Head of caudate nucleus (tissue), 42 donors: ENCODE data around the gene DPF3.

Source experiments
- DNase-seq, 42 donors: peaks; one replicate each; pipeline versions ENCODE4 v3.0.0 to v3.0.0-alpha.2; 2020 to 2021; ENCODE audit warnings: mixed read lengths in 7 of 42
- intact Hi-C: fragments of 100-400 bp; cut with DNase I; formaldehyde crosslinking; loops from one replicate; pipeline ENCODE4 v1.15.0; 2022

DPF3 gene

DNA sequence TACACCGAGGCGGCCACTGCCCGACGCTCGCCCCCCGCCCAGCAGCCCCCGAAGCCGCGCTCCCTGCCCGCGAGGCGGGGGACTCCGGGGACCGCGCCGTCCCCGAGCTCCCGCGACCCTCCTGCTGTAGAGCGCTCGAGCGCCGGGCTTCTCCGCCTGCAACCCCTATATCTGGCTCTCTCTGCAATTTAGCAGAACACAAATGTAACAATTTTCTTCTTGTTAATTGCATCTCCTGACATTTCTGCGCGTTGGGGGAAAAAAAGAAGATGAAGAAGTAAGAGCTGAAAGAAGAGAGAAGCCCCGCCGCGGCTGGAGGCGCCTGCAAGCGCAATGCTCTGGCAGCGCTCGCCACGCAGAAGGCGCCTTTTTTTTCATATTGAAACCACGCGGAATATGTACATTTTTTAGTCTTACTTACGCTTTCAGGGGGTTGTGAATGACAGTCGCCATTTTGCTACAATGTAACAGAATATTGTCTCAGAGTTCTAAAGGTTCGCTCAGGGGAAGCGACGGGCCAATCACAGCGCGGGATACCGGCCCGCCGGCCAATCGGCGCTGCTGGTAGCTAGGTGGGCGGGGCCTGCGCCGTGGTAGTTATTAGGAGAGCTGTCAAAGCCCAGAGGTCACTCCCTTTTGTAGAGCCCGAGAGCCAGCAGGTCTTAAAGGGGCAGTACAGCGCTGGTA lies at the start of gene DPF3:
Gene DPF3 (minus strand): TSS at position 466 of the 687 bp plus-strand sequence. CDS start 13 bp downstream, at position 453.
- intact Hi-C loops, result loop anchor here (10.0 kb wide), 2 partner anchors 109 to 179 kb away; no protein-coding TSS in a partner anchor

DNA sequence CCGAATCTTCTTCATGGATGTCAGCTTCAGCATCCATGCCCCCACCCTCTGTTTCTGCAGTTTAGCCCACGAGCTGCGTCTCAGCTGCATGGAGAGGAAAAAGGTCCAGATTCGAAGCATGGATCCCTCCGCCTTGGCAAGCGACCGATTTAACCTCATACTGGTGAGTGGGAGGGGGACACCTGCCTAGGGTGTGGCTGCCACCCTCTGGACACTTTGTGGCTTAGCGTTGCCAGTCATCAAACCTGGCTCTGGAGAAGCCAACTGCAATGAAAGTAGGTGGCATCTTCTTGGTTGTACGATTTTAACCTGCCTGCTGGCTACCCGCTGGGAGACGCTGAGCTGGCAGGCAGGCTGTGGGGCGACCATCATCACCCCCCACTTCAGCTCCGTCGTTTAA lies 49.0 kb upstream of the DPF3 start:
- intact Hi-C loops, result no loop called here
- no peak for DNase-seq

More for the DNA sequence above, at the start of gene DPF3:
- DNase-seq, result peak; percentile 93 to 99 (median 97)

DNA sequence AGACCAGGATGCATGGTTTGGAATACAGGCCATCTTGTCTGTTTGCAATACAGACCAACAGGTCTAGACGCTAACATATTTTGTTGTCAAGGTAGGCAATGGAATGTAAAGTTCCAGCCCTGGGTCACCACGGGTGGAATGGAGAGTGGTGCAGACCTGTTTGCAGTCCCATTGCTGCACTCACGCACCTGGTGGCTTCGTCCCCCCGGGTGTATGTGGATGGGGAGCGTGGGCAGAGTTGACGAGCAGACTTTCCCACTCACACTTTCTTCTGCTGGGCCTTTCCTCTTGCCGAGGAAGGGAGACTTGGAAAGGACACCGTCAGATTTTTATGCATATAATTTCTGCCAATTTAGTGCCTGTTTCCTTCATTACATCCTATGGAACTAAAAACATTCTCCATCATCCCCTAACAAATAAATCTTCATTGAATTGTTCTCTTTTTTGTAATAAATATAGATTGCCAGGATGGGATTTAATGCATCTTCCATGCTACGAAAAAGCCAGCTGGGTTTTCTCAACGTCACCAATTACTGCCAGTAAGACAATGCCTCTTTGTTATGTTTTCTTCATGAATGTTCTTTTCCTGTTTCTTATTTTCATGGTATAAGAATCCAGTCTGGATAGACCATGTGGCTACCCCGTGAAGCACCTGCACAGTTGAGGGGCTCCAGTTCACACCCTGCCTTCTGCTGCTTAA lies 47.5 kb upstream of the DPF3 start:
- intact Hi-C loops, result no loop called here
- DNase-seq, result peak in 1 of 42 donors; percentile 24

DNA sequence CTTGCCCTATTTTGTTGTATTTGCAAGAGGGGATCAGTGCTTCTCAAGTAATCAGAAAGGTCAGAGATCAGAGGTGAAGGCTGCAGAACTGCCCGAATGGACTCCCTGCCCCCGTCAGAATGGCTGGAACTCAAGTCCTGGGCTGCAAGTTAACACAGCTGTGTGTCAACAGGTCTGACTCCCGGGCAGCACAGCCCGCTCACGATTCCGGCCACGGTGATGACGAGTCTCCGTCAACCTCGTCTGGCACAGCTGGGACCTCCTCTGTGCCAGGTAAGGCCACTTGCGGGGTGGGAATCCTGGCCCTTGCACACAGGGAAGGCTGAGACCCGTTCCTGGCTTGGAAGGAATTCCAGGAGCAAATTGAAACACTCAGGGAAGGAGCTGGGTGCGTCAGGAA lies 45.7 kb upstream of the DPF3 start:
- intact Hi-C loops, result no loop called here
- no peak for DNase-seq

DNA sequence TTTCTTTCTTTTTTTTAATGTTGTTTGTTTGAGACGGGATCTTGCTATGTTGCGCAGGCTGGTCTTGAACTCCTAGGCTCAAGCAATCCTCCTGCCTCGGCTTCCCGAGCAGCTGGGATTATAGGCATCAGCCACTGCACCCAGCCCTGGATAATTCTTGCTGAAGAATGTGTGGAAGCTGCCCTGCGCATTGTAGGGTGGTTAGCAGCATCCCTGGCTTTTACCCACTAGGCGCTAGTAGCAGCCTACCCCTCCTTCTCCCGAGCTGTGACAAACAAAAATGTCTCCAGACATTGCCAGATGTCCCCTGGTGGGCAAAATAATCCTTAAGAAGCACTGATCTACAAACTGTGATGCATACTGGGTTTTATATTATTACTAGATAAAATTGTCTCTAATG lies 39.0 kb upstream of the DPF3 start:
- intact Hi-C loops, result no loop called here
- no peak for DNase-seq

DNA sequence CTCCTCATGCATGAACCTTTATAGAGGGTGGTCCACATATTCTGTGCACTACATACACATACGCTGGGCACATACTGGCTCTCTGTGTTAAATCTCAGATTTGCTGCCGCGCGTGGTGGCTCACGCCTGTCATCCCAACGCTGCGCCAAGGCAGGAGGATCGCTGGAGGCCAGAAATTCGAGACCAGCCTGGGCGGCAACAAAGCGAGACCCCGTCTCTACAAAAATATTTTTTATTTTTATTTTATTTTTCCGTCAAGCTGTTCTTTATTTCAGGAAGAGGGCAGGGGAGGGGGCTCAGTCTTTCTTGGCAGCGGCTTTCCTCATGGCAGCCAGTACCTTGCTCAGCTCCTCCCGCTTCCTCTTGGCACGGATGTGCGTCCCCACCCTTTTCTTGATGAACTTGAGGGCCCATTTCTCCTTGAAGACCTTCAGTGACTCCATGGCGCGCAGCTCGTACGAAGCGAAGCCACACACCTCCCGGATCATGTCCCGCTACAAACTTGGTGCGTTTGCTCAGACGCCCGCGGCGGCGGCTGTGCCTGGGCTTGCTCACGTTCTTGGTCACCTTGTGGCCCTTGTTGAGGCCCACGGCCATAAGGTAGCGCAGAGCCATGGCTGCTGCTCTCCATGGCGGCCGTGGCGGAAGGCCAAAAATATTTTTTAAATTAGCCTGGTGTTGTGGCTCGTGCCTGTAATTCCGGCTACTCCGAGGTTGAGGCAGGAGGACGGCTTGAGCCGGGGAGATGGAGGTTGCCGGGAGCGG lies 35.6 kb upstream of the DPF3 start:
- intact Hi-C loops, result no loop called here
- DNase-seq, result no peak

DNA sequence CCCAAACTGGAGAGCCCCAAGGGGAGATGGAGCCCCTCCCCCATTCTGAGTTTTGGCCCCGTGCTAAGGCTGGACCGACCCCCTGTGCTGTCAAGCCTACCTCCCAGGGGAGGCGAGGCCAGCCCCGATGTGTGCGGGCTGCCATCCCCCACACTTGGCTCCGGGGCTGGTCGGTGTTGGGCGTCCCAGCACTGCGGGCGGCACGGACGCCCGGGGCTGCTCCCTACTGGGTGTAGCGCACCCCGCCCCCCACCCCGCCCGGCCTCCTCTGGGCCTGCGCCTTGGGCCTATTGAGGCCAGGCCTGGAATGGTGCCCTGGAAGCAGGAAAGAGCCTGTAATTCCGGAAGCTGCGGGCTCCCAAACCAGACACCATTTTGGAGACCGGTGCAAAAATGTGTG lies 35.0 kb upstream of the DPF3 start:
- intact Hi-C loops, result no loop called here
- DNase-seq, result no peak

DNA sequence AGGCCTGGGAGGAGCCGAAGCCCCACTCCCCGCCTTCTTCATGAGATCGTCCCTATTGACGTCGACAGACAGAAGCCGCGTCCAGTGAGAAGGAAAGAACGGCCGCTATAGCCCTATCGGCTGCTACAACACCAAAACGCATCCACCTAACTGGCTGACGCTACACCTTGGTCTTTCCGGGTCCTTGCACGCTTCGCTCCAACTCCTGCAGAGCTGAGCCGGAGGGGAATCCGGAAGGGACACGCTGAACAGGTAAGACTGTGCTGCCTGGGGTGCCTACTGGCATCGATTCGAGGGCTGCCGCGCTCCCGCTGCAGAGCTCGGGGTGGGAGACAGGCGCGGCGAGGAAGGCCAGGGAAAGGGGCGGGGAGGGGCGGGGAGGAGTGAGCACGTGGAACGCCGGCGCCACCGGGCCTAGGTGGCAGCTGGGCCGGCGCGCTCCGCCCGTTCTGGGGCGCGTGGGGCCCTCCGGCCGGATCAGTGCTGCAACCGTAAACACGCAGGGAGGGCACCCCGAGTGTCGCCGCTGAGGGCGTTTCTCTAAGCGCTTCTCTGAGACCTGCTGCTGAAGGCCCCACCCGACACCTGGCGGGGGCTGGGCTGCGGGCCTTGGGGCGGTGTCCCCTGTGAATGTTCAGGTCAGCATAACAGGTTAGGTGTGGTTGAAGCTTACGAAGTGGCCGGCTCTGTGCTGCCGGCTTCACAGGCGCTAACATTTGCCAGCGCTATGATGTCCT lies 32.6 kb upstream of the DPF3 start, which contains the start of gene DCAF4:
Gene DCAF4 (plus strand): TSS at position 173 of the 737 bp plus-strand sequence. CDS start 11,515 bp downstream, outside the sequence.
- intact Hi-C loops, result no loop called here
- DNase-seq, result peak; percentile 81 to 99 (median 95)

DNA sequence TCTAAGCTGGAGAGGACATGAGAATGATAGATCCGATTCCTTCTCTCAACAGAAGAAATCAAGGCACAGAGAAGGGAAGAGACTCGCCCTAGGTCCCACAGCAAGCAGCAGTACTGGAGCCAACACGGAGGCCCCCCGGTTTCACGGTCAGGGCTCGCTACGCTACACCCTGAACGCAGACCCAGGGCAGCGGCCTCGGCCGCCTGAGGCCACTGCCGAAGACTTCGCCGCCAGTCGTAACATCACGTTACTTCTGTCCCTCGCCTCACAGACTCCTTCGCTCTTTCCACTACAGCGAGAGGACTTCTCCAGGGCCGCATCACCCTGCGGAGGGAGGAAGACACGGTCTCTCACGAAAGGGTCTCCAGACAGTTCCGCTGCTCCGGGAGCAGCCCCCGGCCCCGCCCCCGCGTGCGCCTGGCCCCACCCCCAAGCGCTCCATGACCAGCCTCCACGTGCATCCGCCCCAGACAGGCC lies 32.0 kb upstream of the DPF3 start:
- DNase-seq, result peak in 1 of 42 donors; percentile 35
- intact Hi-C loops, result no loop called here

DNA sequence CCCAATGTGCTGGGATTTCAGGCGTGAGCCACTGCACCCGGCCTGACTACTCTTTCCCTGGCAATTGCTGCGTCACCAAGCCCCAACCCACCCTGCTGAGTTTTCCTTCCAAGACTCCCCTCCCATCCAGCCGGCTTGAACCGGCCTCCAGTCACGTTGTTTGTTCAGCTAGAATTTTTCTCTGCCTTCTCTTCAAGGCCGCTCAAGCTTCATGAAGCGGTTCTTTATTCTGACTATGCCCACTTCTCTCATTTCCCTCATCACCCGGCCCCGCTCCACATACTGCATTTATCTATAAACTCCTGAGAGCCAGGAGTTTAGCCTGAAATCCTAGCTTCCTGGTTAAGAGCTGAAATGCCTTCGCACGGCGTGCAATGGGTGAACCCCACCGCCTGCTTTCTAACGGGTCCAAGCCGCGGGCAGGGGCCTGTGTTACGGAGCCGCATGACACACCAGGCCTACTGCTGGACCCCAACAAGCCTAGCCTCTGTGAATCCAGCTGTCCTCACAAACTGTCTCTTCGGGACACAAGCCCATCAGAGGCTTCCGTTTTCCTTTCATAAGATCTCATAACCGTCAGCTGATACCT lies 31.4 kb upstream of the DPF3 start:
- intact Hi-C loops, result no loop called here
- peak in 1 of 42 donors; percentile 14 for DNase-seq

DNA sequence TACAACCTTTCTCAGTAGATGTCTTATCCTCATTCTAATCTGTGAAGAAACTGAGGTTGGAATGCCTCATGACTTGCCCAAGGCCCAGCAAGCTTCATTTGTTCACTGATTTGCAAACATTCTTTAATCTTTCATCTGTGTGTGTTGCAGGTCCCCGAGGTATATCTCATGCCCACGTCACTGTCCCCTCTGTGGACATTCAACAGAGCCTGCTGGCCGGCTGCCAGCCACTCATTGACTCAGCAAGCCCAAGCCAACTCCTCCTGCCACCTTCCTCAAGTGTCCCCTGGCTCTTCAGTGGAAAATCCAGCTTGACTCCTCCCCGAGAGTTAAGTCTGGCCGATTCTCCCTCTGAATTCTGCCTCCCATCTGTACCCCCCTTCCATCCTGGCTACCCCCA lies 30.4 kb upstream of the DPF3 start:
- peak in 1 of 42 donors; percentile 45 for DNase-seq
- intact Hi-C loops, result no loop called here

DNA sequence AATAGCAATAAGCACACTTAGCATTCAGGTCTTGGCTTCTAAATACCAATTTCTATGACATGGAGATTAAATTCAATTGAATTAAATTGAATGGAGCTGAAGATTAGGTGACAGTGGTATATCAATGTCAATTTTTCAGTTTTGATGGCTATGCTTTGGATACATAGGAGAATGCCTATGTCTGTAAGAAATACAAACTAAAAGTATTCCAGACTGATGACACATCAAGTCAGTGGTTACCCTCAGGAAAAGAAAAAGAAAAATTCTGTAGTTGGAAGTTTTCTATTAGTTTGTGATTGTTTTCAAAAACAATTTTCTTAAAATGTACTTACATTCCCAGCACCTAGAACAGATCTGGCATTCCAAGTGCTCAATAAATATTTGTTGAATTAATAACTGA lies 27.5 kb upstream of the DPF3 start:
- intact Hi-C loops, result no loop called here
- DNase-seq, result no peak

DNA sequence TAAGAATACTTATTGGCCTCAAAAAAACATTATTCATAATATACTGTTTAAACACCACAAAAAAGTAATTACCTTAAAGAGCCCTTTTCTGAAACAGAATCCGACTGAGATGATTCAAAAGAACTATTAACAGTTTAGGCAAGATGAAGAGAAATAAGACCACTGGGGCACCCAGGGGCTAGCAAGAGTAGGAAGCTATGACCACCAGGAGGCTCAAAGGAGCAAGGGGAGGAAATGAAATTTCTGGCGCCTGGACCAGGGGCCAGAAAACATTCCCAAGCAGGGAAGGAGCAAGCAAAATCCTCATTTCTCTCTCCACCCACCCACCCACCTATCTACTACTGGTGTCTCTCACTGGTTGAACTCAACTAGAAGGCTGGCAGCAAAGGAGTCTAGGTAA lies 26.1 kb upstream of the DPF3 start:
- intact Hi-C loops, result no loop called here
- no peak for DNase-seq

DNA sequence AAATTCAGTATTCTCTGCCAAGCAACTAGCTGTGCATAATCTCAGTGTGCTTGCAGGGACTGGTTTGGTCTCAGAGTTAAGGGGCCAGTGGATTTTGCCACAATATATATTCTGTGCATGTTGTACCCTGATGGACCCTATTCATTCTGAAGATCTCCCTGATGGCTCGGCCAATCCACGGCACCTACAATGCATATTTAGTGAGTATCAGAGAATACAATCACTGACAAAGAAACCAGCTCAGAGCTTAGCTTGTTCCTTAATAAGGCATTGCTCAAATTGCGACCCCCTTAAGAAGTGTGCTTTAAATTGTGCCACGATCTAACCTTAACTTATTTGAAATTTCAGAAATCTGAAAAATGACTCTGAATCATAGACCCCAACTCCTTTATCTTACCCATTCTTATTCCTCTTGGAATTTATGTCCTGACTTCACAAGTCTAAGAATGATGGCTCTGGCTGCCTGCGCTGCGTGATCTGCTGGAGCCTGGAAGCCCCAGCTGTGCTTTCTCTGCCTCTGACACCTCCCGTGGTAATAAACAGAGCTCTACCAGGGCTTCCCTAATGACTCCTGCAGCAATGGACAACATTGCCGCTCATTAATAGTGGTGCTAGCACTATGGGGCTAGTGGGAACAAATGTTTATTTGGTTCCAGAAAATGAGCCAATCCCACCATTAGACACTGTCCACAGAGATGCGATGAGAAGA lies 23.3 kb upstream of the DPF3 start:
- intact Hi-C loops, result no loop called here
- DNase-seq, result no peak

DNA sequence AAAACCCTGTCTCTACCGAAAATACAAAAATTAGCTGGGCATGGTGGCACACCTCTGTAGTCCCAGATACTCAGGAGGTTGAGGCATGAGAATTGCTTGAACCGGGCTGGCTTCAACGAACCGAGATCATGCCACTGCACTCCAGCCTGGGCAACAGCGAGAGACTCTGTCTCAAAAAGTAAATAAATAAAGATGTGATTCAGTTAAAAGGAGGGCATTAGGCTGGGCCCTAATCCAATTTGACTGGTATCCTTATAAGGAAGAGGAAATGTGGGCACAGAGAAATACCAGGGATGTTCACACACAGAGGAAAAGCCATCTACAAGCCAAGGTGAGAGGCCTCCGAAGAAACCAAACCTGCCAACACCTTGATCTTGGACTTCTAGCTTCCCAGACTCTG lies 22.3 kb upstream of the DPF3 start:
- DNase-seq, result peak in 1 of 42 donors; percentile 2
- intact Hi-C loops, result no loop called here

DNA sequence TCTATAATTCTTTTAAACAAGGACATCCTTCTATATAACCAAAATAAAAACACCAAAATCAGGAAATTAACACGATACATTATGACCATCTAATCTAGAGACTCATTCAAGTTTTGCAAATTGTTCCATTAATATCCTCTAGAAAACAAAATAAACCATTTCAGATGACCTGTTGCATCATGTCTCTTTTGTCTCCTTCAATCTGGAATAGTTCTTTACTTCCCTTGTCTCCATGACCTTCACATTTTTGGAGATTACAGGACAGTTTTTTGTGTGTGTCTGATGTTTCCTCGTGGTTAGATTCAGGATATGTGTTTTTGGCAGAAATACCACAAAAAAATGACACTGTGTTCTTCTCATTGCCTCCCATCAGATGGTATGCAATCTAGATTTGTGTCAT lies 19.9 kb upstream of the DPF3 start:
- intact Hi-C loops, result no loop called here
- DNase-seq, result no peak

DNA sequence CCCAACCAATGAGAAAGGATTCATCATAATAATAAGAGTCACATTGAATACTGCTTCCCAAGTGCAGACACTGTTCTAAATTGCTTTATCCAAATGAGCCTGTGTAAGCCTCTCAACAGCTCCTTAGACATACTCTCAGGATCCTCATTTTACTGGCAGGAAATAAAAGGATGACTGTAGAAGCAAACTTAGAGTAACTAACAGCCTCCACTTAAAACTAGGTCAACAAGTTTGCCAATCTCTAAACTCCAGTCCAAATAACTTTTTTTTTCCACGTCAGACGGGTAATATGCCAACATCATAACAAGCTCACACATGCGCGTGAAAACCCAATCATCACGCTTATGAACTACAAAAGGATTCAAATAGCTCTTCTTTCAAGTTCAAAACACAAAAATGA lies 15.3 kb upstream of the DPF3 start:
- intact Hi-C loops, result loop anchor here (5.0 kb wide), 1 partner anchor 392 kb away; no protein-coding TSS in a partner anchor
- DNase-seq, result no peak

DNA sequence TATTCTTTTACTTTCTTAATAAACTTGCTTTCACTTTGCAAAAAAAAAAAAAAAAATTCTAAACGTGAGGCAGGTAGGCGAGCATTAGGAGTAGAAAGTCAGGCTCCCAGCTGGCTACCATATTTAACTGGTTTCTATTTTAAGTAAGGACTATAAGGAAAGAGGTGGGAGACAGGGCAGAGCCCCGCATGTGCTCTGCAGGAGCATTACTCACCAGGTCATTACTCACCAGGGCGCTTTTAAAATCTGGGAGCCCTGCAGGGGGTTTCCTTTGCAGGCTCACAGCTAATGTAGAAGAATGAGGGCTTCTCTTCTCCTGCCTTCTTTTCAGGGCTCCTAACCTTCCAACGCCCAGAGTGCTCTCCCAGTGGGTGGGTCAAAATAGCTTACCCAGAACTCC lies 14.0 kb upstream of the DPF3 start:
- no peak for DNase-seq
- intact Hi-C loops, result loop anchor here (5.0 kb wide), 1 partner anchor 391 kb away; no protein-coding TSS in a partner anchor
